Measurements from ENCODE around the gene PLA2G12B.

Gene PLA2G12B

DNA sequence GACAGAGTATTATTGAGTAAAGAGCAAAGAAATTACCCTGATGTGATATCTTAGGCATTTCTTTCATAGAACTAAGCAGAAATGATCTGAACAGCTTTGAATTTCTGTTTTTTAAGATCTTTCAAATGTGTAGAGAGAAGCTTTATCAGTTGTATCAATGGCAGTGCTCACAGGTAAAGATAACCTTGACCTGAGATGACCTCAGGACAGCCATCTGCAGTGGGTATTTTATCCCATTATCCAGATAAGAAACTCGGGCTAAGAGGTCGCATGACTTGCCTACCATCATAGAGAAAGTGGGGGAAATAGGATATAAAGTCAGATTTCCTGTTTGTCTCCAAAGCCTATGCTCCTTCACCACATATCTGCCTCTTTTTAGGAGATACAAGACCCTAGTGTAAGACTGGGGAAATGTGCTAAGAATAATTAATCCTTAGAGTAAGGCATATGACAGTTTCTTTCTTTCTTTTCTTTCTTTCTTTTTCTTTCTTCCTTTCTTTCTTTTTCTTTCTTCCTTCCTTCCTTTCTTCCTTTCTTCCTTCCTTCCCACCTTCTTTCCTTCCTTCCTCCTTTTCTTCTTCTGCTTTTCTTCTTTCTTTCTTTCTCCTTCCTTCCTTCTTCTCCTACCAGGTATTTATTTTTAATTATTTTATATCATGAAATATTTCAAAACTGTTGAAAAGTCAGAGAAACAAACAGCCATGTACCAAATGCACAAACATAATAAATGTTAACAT is 10.9 kb downstream of the PLA2G12B start:
- TF ChIP-seq, protein P1, sequence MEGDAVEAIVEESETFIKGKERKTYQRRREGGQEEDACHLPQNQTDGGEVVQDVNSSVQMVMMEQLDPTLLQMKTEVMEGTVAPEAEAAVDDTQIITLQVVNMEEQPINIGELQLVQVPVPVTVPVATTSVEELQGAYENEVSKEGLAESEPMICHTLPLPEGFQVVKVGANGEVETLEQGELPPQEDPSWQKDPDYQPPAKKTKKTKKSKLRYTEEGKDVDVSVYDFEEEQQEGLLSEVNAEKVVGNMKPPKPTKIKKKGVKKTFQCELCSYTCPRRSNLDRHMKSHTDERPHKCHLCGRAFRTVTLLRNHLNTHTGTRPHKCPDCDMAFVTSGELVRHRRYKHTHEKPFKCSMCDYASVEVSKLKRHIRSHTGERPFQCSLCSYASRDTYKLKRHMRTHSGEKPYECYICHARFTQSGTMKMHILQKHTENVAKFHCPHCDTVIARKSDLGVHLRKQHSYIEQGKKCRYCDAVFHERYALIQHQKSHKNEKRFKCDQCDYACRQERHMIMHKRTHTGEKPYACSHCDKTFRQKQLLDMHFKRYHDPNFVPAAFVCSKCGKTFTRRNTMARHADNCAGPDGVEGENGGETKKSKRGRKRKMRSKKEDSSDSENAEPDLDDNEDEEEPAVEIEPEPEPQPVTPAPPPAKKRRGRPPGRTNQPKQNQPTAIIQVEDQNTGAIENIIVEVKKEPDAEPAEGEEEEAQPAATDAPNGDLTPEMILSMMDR (IDR thresholded peaks at IDR 0.05; ENCODE audit: low read depth, low read length, missing control alignments), result no peak
- DNase-seq (ENCODE audit: low read depth), result no peak
- in situ Hi-C loops (cut with HindIII; ENCODE audit: low sequenced_read_pairs), result no loop called here
- H3K4me3 ChIP-seq (ENCODE audit: low read depth, low read length), result no peak overlapping the region

DNA sequence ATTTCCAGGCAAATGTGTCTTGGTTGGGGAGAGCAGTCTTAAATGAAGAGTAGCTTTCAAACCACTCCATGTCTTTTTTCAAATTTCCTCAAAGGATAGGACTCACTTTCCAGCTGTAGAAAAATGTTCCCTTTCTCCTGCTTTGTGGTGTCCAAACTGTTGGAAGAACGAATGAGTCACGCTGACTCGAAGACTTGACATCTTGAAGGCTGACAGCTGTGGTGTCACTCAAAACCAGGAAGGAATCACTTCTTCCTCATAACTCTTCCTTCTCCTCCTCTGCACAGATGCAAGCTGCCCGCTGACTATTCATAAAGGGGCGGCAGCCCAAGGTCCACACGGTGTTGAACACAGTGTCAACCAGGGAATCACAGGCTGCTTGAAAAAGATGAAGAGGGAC is 19.2 kb downstream of the PLA2G12B start:
- in situ Hi-C loops (cut with HindIII; ENCODE audit: low sequenced_read_pairs), result no loop called here
- DNase-seq (ENCODE audit: low read depth), result no peak
- TF ChIP-seq, protein P1 (IDR thresholded peaks at IDR 0.05; ENCODE audit: low read depth, low read length, missing control alignments), result no peak
- no peak overlapping the region for H3K4me3 ChIP-seq (ENCODE audit: low read depth, low read length)

DNA sequence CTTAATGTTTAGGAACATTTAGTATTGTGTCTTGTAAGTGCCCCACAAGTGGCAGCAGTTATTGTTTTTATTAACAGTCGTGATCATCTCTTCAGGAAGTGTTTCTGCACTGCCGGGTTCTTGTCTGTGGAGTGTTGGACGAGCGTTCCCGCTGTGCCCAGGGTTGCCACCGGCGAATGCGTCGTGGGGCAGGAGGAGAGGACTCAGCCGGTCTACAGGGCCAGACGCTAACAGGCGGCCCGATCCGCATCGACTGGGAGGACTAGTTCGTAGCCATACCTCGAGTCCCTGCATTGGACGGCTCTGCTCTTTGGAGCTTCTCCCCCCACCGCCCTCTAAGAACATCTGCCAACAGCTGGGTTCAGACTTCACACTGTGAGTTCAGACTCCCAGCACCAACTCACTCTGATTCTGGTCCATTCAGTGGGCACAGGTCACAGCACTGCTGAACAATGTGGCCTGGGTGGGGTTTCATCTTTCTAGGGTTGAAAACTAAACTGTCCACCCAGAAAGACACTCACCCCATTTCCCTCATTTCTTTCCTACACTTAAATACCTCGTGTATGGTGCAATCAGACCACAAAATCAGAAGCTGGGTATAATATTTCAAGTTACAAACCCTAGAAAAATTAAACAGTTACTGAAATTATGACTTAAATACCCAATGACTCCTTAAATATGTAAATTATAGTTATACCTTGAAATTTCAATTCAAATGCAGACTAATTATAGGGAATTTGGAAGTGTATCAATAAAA is 22.2 kb downstream of the PLA2G12B start:
- H3K4me3 ChIP-seq (ENCODE audit: low read depth, low read length), result no peak overlapping the region
- TF ChIP-seq, protein P1 (IDR thresholded peaks at IDR 0.05; ENCODE audit: low read depth, low read length, missing control alignments), result no peak
- DNase-seq (ENCODE audit: low read depth), result no peak
- in situ Hi-C loops (cut with HindIII; ENCODE audit: low sequenced_read_pairs), result no loop called here

DNA sequence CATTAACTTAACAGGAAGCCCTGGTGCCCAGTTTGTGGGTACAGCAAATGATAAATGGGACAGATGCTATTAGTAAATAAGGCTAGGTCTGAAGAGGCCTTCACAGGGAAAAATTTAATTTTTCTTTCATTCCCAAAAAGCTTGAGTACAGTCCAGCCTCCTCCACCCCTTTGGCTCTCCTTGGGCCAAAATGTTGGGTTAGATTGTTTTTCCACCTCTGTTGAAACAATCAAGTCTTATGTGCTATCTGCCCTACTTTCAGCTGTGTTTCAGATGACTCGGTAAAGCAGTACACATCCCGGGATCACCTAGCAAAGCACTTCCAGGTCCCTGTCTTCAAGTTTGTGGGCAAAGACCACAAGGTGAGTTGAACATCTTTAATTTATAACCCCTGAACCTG is 24.3 kb downstream of the PLA2G12B start:
- TF ChIP-seq, protein P1 (IDR thresholded peaks at IDR 0.05; ENCODE audit: low read depth, low read length, missing control alignments), result no peak
- no peak overlapping the region for H3K4me3 ChIP-seq (ENCODE audit: low read depth, low read length)
- DNase-seq (ENCODE audit: low read depth), result no peak
- in situ Hi-C loops (cut with HindIII; ENCODE audit: low sequenced_read_pairs), result no loop called here

DNA sequence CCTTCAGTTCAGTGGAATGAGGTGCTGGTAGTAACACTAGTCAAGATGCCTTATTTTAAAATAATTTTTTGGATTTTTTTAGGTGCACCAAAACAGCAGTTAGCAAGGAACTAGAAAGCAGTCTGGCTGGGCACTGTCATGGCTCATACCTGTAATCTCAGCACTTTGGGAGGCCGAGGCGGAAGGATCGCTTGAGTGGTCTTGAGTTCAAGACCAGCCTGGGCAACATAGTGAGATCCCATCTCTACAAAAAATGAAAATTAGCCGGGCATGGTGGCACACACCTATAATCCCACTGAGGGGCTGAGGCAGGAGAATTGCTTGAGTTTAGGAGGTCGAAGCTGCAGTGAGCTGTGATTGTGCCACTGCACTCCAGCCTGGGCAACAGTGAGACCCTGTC is 25.8 kb downstream of the PLA2G12B start:
- in situ Hi-C loops (cut with HindIII; ENCODE audit: low sequenced_read_pairs), result no loop called here
- TF ChIP-seq, protein P1 (IDR thresholded peaks at IDR 0.05; ENCODE audit: low read depth, low read length, missing control alignments), result no peak
- H3K4me3 ChIP-seq (ENCODE audit: low read depth, low read length), result no peak overlapping the region
- DNase-seq (ENCODE audit: low read depth), result no peak

DNA sequence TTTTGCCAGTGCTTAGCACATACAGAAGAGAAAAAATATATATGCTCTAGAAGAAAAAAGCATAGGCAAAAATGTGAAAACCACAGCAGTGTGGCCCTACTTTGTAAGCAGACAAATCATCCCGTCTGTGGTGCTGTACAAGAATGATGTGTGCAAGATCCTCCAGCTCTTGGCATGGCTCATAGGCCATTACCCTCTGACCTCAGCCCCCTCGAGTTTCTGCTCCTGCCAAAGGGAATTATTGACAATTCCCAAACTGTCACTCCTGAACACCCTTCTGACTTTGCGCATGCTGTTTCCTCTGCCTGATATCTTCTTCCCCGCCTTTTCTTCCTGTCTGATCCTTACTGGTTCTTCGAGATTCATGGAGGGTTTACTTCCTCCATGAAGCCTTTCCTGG is 27.1 kb downstream of the PLA2G12B start:
- TF ChIP-seq, protein P1 (IDR thresholded peaks at IDR 0.05; ENCODE audit: low read depth, low read length, missing control alignments), result no peak
- in situ Hi-C loops (cut with HindIII; ENCODE audit: low sequenced_read_pairs), result no loop called here
- DNase-seq (ENCODE audit: low read depth), result no peak
- H3K4me3 ChIP-seq (ENCODE audit: low read depth, low read length), result no peak overlapping the region

Data from astrocyte of the cerebellum (primary cell).